ENCODE results near the gene FARS2.
"Not testable (repeated sequence)": the region's sequence is repeated elsewhere in the genome, so short reads cannot be mapped to it uniquely, and the experiment has no call there.

The FARS2 gene

GRCh38 chr6:5674141-5674540 lies 412.8 kb downstream of the FARS2 start:
- DNase-seq = no peak

GRCh38 chr6:5674721-5675120 lies 413.4 kb downstream of the FARS2 start:
- DNase-seq = no peak

GRCh38 chr6:5676701-5677100 lies 415.4 kb downstream of the FARS2 start:
- DNase-seq = no peak

- no peak for DNase-seq
Observed at GRCh38 chr6:5677219-5678000, 416.1 kb downstream of the FARS2 start.

GRCh38 chr6:5679270-5679669 lies 418.0 kb downstream of the FARS2 start:
- DNase-seq = no peak

- no peak for DNase-seq
Observed at GRCh38 chr6:5679691-5680090, 418.4 kb downstream of the FARS2 start.

- DNase-seq = no peak
Observed at GRCh38 chr6:5680095-5680494, 418.8 kb downstream of the FARS2 start.

- DNase-seq = no peak
Observed at GRCh38 chr6:5681480-5681879, 420.2 kb downstream of the FARS2 start.

- no peak for DNase-seq
Observed at GRCh38 chr6:5682530-5682929, 421.2 kb downstream of the FARS2 start.

- DNase-seq = not testable (repeated sequence)
Observed at GRCh38 chr6:5683747-5684146, 422.4 kb downstream of the FARS2 start.

GRCh38 chr6:5684320-5685053 lies 423.2 kb downstream of the FARS2 start:
- no peak for DNase-seq

- DNase-seq = no peak
Observed at GRCh38 chr6:5693225-5694145, 432.2 kb downstream of the FARS2 start.

- DNase-seq = no peak
Observed at GRCh38 chr6:5695260-5696245, 434.2 kb downstream of the FARS2 start.

- no peak for DNase-seq
Observed at GRCh38 chr6:5697508-5697907, 436.2 kb downstream of the FARS2 start.

GRCh38 chr6:5698318-5698717 lies 437.0 kb downstream of the FARS2 start:
- no peak for DNase-seq

- not testable (repeated sequence) for DNase-seq
Observed at GRCh38 chr6:5699064-5699463, 437.8 kb downstream of the FARS2 start.

GRCh38 chr6:5701174-5701573 lies 439.9 kb downstream of the FARS2 start:
- no peak for DNase-seq

GRCh38 chr6:5704708-5705107 lies 443.4 kb downstream of the FARS2 start:
- no peak for DNase-seq

GRCh38 chr6:5705252-5705651 lies 443.9 kb downstream of the FARS2 start:
- no peak for DNase-seq

- no peak for DNase-seq
Observed at GRCh38 chr6:5706124-5707033, 445.1 kb downstream of the FARS2 start.

Measured in NCI-H2171 (cell line).